ENCODE data around the gene ANP32E. TPM values are rescaled to one million over a fixed set of nuclear protein-coding genes. Genes with fewer than 3 reads are reported as not detected.
"Not testable (repeated sequence)": the region's sequence is repeated elsewhere in the genome, so short reads cannot be mapped to it uniquely, and the experiment has no call there.

ANP32E gene
- total RNA-seq, 4 donors from 2014 or later = 19.3 to 25.8 (median 24.5) TPM

DNA sequence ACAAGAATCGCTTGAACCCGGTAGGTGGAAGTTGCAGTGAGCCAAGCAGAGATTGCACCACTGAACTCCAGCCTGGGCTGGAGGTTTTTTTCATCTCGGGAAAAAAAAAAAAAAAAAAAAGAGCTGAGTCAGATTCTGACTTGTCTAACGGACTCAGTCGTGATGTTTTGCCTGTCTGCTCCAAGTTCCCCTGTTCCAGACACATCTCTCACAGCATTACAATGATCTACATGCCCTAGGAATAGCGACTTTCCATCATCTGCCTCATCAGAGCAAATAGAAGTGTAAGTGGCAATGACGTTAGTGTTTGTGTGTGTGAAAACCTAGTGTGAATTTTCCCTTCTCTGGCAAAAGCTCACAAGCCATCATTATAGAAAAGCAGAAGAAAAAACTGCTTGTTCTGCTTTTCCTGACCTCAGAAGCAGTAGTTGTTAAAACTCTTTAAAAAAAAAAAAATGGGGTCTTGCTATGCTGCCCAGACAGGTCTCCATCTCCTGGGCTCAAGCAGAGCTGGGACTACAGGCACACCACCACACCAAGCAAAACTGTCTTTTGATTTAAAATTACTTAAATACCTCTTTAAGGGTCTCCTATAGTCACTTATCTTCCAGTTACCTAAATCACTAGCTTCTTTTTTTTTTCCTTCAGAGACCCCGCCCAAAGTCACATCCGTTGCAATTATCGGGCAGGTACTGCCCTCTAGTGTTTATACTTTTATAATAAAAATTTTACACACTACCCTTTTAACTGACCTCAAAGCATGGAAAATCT is 48.9 kb downstream of the ANP32E start:
- Histone ChIP-seq H3K27me3 (no peaks in the 10 kb centered on the region), H3K27ac (no peak overlapping the region), H3K4me1 (peaks cover 0 to 9% of the 10 kb centered on the region in 2 donors), H3K36me3 (no peaks in the 10 kb centered on the region), H3K9me3 (no peaks in the 10 kb centered on the region), H3K4me3 (replicated peaks in 1 of 3) (no peak overlapping the region)
- intact Hi-C loops (cut with DNase I) = no loop called here
- 39 to 45% methylated on average over 10 of the region's 10 CpGs for WGBS, 2 donors
- no peak for TF ChIP-seq POLR2A (IDR thresholded peaks at IDR 0.05)
- TF ChIP-seq, protein P1, sequence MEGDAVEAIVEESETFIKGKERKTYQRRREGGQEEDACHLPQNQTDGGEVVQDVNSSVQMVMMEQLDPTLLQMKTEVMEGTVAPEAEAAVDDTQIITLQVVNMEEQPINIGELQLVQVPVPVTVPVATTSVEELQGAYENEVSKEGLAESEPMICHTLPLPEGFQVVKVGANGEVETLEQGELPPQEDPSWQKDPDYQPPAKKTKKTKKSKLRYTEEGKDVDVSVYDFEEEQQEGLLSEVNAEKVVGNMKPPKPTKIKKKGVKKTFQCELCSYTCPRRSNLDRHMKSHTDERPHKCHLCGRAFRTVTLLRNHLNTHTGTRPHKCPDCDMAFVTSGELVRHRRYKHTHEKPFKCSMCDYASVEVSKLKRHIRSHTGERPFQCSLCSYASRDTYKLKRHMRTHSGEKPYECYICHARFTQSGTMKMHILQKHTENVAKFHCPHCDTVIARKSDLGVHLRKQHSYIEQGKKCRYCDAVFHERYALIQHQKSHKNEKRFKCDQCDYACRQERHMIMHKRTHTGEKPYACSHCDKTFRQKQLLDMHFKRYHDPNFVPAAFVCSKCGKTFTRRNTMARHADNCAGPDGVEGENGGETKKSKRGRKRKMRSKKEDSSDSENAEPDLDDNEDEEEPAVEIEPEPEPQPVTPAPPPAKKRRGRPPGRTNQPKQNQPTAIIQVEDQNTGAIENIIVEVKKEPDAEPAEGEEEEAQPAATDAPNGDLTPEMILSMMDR (IDR thresholded peaks at IDR 0.05) = peak; percentile 43 to 63 (median 53)
- no peak for DNase-seq

DNA sequence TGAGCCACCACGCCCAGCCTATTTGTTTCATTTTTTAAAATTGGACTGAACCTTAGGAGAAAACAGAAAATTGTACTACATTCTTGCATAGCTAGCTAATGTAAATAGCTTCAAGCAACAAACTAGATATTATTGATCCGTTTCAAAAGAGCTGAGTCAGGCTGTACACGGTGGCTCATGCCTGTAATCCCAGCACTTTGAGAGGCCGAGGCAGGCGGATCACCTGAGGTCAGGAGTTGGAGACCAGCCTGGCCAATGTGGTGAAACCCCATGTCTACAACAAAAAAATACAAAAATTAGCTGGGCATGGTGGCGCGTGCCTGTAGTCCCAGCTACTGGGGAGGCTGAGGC is 49.5 kb downstream of the ANP32E start:
- not testable (repeated sequence) for H3K4me3 ChIP-seq (replicated peaks in 1 of 3); H3K27ac ChIP-seq

DNA sequence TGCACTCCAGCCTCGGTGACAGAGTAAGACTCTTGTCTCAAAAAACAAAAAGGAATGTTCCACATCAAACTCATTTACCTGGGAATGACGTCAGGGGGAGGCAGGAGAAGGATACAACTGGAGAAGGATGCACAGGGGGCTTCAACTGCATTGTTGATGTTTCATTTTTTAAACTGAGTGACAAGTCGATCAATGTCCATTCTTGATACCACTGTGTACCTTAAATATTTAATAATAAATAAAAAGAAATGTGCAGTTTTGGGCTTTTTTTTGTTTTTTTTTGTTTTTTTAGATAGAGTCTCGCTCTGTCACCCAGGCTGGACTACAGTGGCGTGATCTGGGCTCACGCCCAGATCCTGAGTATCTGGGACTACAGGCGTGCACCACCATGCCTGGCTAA is 50.4 kb downstream of the ANP32E start:
- peaks cover 0 to 12% of the 10 kb centered on the region in 2 donors for H3K4me1 ChIP-seq
- DNase-seq = no peak
- H3K9me3 ChIP-seq = no peaks in the 10 kb centered on the region
- intact Hi-C loops (cut with DNase I) = no loop called here
- H3K4me3 ChIP-seq (replicated peaks in 1 of 3) = no peak overlapping the region
- H3K27ac ChIP-seq = no peak overlapping the region
- TF ChIP-seq, protein P1 (IDR thresholded peaks at IDR 0.05) = no peak
- TF ChIP-seq POLR2A (IDR thresholded peaks at IDR 0.05) = no peak
- no peaks in the 10 kb centered on the region for H3K36me3 ChIP-seq
- no peaks in the 10 kb centered on the region for H3K27me3 ChIP-seq
- 70 to 76% methylated on average over 7 of the region's 7 CpGs for WGBS, 2 donors

More for the DNA sequence above, 49.5 kb downstream of the ANP32E start:
- DNase-seq; intact Hi-C loops (cut with DNase I); H3K36me3 ChIP-seq; H3K9me3 ChIP-seq; H3K27me3 ChIP-seq: not testable (repeated sequence)
- 90 to 95% methylated on average over 7 of the region's 7 CpGs for WGBS, 2 donors
- H3K4me1 ChIP-seq = peaks cover 0 to 12% of the 10 kb centered on the region in 2 donors

DNA sequence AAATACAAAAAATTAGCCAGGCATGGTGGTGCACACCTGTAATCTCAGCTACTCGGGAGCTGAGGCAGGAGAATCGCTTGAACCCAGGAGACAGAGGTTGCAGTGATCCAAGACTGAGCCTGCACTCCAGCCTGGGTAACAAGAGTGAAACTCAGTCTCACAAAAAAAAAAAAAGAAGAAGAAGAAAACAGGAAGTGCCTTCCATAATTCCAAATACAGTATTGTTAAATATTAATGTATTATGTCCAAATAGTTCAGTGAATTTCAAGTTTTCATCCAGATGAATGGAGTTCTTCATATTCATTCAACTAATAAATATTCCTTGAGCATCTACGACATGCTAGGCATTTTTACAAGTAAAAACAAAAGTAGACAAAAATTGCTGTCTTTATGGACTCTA is 52.9 kb downstream of the ANP32E start:
- Histone ChIP-seq H3K27ac (peak overlapping the region; percentile 14 to 61 (median 52)), H3K4me1 (peaks cover 0 to 12% of the 10 kb centered on the region in 2 donors), H3K4me3 (replicated peaks in 1 of 3) (no peak overlapping the region), H3K27me3 (no peaks in the 10 kb centered on the region), H3K9me3 (no peaks in the 10 kb centered on the region), H3K36me3 (no peaks in the 10 kb centered on the region)
- DNase-seq = no peak
- TF ChIP-seq, protein P1 (IDR thresholded peaks at IDR 0.05) = no peak
- no peak for TF ChIP-seq POLR2A (IDR thresholded peaks at IDR 0.05)
- intact Hi-C loops (cut with DNase I) = no loop called here
- WGBS, 2 donors = 66 to 67% methylated on average over 3 of the region's 3 CpGs

DNA sequence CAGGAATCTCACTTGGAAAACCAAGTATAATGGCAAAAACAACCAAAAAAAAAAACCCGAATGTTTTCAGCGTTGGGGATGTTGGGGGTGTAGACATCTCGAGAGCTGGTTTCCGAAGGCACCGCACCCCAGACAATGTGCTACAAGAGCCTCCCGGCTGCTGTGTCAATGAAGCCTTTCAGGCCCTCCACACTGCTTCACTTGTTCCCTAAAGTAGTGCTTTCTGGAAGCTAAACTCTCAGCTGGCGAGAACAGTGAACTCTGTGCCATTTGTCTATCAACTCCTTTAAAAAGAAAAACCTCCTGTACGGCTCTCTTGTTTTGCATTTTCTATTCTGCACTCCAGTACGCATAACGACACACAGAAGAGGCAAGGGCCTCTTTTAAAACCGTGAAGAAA is 53.7 kb downstream of the ANP32E start:
- H3K9me3 ChIP-seq = no peaks in the 10 kb centered on the region
- H3K4me1 ChIP-seq = peaks cover 0 to 12% of the 10 kb centered on the region in 2 donors
- peak; percentile 57 to 68 for DNase-seq
- H3K27ac ChIP-seq = peak overlapping the region; percentile 14 to 61 (median 52)
- 28 to 39% methylated on average over 11 of the region's 11 CpGs for WGBS, 2 donors
- H3K27me3 ChIP-seq = no peaks in the 10 kb centered on the region
- intact Hi-C loops (cut with DNase I) = no loop called here
- H3K4me3 ChIP-seq (replicated peaks in 1 of 3) = no peak overlapping the region
- H3K36me3 ChIP-seq = no peaks in the 10 kb centered on the region
- TF ChIP-seq POLR2A (IDR thresholded peaks at IDR 0.05) = no peak
- TF ChIP-seq, protein P1 (IDR thresholded peaks at IDR 0.05) = no peak
